SK-N-MC (cell line): ENCODE results near the gene OR52E8.

Experiments used
- FOXP2 ChIP-seq: optimal IDR thresholded peaks from 2 replicates; pipeline ENCODE3; 2011; ENCODE audit warnings: mild to moderate bottlenecking, moderate library complexity; ENCODE audit not compliant: insufficient read depth; ENCODE audit errors: extremely low read length, control extremely low read depth
- POLR2AphosphoS5 ChIP-seq: IDR thresholded peaks from 2 replicates; pipeline ENCODE4 v1.6.1; 2012; ENCODE audit warnings: mild to moderate bottlenecking, low read depth, low read length, borderline replicate concordance

DNA sequence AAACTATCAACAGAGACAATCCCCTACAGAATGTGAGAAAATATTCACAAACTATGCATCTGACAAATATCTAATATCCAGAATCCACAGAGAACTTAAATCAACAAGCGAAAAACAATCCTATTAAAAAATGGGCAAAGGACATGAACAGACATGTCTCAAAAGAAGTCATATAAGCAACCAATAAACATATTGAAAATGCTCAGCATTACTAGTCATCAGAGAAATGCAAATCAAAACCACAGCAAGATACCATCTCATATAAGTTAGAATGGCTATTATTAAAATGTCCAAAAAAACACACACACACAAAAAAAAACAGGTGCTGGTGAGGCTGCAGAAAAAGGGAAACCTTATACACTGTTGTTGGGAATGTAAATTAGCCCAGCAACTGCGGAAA, 8.3 kb upstream of the OR52E8 start:
- TF ChIP-seq POLR2AphosphoS5 = no peak
- TF ChIP-seq FOXP2 = no peak
